GM12864 (cell line): Measurements from ENCODE around the gene TGM2.

Source experiments
- DNase-seq: peaks from one replicate; pipeline ENCODE4 v3.0.0-alpha.2; 2011; ENCODE audit warnings: low read depth
- H3K4me3 ChIP-seq: 2 replicates; pipeline ENCODE4 v1.5.1; 2011; ENCODE audit warnings: mild to moderate bottlenecking, low read depth, low read length, control low read depth
- CTCF ChIP-seq: IDR thresholded peaks from 2 replicates; pipeline ENCODE4 v1.5.1; 2011; ENCODE audit warnings: low read depth, mild to moderate bottlenecking, moderate library complexity, low read length, control low read depth, inconsistent platforms; ENCODE audit errors: missing control alignments

TGM2 gene

GRCh38 chr20:38119446-38119845, 45.6 kb downstream of the TGM2 start:
- no peak overlapping the region for H3K4me3 ChIP-seq
- no peak for TF ChIP-seq CTCF
- DNase-seq = no peak

GRCh38 chr20:38117635-38118034, 47.4 kb downstream of the TGM2 start:
- no peak for DNase-seq
- TF ChIP-seq CTCF = no peak

GRCh38 chr20:38117205-38117604, 47.9 kb downstream of the TGM2 start:
- no peak overlapping the region for H3K4me3 ChIP-seq
- DNase-seq = no peak
- TF ChIP-seq CTCF = no peak

More at GRCh38 chr20:38117635-38118034, 47.4 kb downstream of the TGM2 start:
- no peak overlapping the region for H3K4me3 ChIP-seq

GRCh38 chr20:38116409-38117165, 48.5 kb downstream of the TGM2 start:
- no peak for DNase-seq
- H3K4me3 ChIP-seq = no peak overlapping the region
- no peak for TF ChIP-seq CTCF

- DNase-seq = no peak
- TF ChIP-seq CTCF = no peak
These were observed 49.2 kb downstream of the TGM2 start for GRCh38 chr20:38115896-38116295.

GRCh38 chr20:38115205-38115604, 49.9 kb downstream of the TGM2 start:
- DNase-seq = no peak
- H3K4me3 ChIP-seq = no peak overlapping the region
- peak; percentile 6 for TF ChIP-seq CTCF

More at GRCh38 chr20:38115896-38116295, 49.2 kb downstream of the TGM2 start:
- H3K4me3 ChIP-seq = no peak overlapping the region

- no peak for TF ChIP-seq CTCF
- no peak overlapping the region for H3K4me3 ChIP-seq
- no peak for DNase-seq
These were observed 50.7 kb downstream of the TGM2 start for GRCh38 chr20:38114353-38114791.
